ENCODE measurements around the gene CLEC4M.

DNA sequence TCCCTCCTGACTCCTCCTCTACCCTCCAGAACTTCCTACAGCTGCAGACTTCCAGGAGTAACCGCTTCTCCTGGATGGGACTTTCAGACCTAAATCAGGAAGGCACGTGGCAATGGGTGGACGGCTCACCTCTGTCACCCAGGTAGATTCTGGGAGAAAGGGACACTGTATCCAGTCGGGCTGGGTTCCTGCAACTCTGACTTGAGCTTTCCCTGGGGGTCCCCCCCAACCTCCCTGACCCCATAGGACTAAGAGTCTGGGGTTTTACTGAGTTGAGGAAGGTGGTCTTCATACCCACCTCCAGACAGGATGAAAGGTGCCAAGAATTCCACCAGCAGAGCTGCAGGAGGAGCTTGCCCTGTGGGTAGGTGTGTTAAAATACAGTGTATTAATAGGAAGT lies 4.4 kb downstream of the CLEC4M start:
- TF ChIP-seq POLR2A (IDR thresholded peaks at IDR 0.05) (no peak), CTCF (IDR thresholded peaks at IDR 0.05) (no peak)

Measured in ovary (tissue), 3 donors.